ENCODE results near the gene B3GLCT.
"Not testable (repeated sequence)": the region's sequence is repeated elsewhere in the genome, so short reads cannot be mapped to it uniquely, and the experiment has no call there.

The B3GLCT gene

GRCh38 chr13:31201341-31202031 is 1.7 kb downstream of the B3GLCT start:
- no peaks in the 10 kb centered on the region for H3K27me3 Mint-ChIP-seq
- ATAC-seq: no peak
- H3K36me3 Mint-ChIP-seq (ENCODE audit: low read depth): peaks cover 1% of the 10 kb centered on the region
- H3K27ac Mint-ChIP-seq: peak overlapping the region; percentile 48
- DNase-seq: no peak
- no peaks in the 10 kb centered on the region for H3K9me3 Mint-ChIP-seq
- H3K4me1 Mint-ChIP-seq: peaks cover 43% of the 10 kb centered on the region
- H3K4me3 Mint-ChIP-seq: peak overlapping the region; percentile 78

GRCh38 chr13:31204592-31204991 is 4.8 kb downstream of the B3GLCT start:
- DNase-seq: no peak
- Mint-ChIP-seq H3K4me3 (peak overlapping the region; percentile 3), H3K27ac (no peak overlapping the region), H3K9me3 (no peaks in the 10 kb centered on the region), H3K4me1 (peaks cover 38% of the 10 kb centered on the region), H3K27me3 (no peaks in the 10 kb centered on the region), H3K36me3 (ENCODE audit: low read depth) (peaks cover 1% of the 10 kb centered on the region)
- peak; percentile 53 for ATAC-seq

- no peaks in the 10 kb centered on the region for H3K9me3 Mint-ChIP-seq
- ATAC-seq: no peak
- H3K27ac Mint-ChIP-seq: no peak overlapping the region
These were observed 8.1 kb downstream of the B3GLCT start for GRCh38 chr13:31207661-31208552.

GRCh38 chr13:31208559-31209122 is 8.9 kb downstream of the B3GLCT start:
- peaks cover 30% of the 10 kb centered on the region for H3K4me1 Mint-ChIP-seq
- H3K36me3 Mint-ChIP-seq (ENCODE audit: low read depth): peaks cover 1% of the 10 kb centered on the region
- H3K9me3 Mint-ChIP-seq: no peaks in the 10 kb centered on the region
- no peak overlapping the region for H3K27ac Mint-ChIP-seq
- DNase-seq (no peak), ATAC-seq (no peak)
- no peaks in the 10 kb centered on the region for H3K27me3 Mint-ChIP-seq
- H3K4me3 Mint-ChIP-seq: no peak overlapping the region

More at GRCh38 chr13:31207661-31208552, 8.1 kb downstream of the B3GLCT start:
- Mint-ChIP-seq H3K36me3 (ENCODE audit: low read depth) (peaks cover 1% of the 10 kb centered on the region), H3K4me3 (no peak overlapping the region), H3K27me3 (no peaks in the 10 kb centered on the region), H3K4me1 (peaks cover 30% of the 10 kb centered on the region)
- DNase-seq: no peak

- Mint-ChIP-seq H3K9me3 (no peaks in the 10 kb centered on the region), H3K4me3 (no peak overlapping the region), H3K36me3 (ENCODE audit: low read depth) (peaks cover 1% of the 10 kb centered on the region), H3K27me3 (no peaks in the 10 kb centered on the region), H3K27ac (no peak overlapping the region), H3K4me1 (peaks cover 30% of the 10 kb centered on the region)
- ATAC-seq: peak; percentile 20
- DNase-seq: no peak
These were observed 9.5 kb downstream of the B3GLCT start for GRCh38 chr13:31209172-31209840.

- Mint-ChIP-seq H3K4me1 (peaks cover 29% of the 10 kb centered on the region), H3K9me3 (no peaks in the 10 kb centered on the region), H3K27me3 (no peaks in the 10 kb centered on the region), H3K27ac (no peak overlapping the region), H3K36me3 (ENCODE audit: low read depth) (peaks cover 1% of the 10 kb centered on the region), H3K4me3 (no peak overlapping the region)
- no peak for ATAC-seq
- DNase-seq: no peak
These were observed 10.1 kb downstream of the B3GLCT start for GRCh38 chr13:31209841-31210210.

GRCh38 chr13:31213651-31214289 is 14.0 kb downstream of the B3GLCT start:
- Mint-ChIP-seq H3K27ac (peak overlapping the region; percentile 92), H3K4me1 (peaks cover 24% of the 10 kb centered on the region), H3K9me3 (no peaks in the 10 kb centered on the region), H3K27me3 (no peaks in the 10 kb centered on the region), H3K4me3 (no peak overlapping the region), H3K36me3 (ENCODE audit: low read depth) (no peaks in the 10 kb centered on the region)
- DNase-seq: no peak
- peak; percentile 81 for ATAC-seq

- DNase-seq (no peak), ATAC-seq (no peak)
- Mint-ChIP-seq H3K27me3 (no peaks in the 10 kb centered on the region), H3K4me3 (no peak overlapping the region), H3K27ac (peak overlapping the region; percentile 92), H3K36me3 (ENCODE audit: low read depth) (no peaks in the 10 kb centered on the region), H3K4me1 (peaks cover 24% of the 10 kb centered on the region), H3K9me3 (no peaks in the 10 kb centered on the region)
These were observed 14.7 kb downstream of the B3GLCT start for GRCh38 chr13:31214435-31214834.

- not testable (repeated sequence) for H3K27me3 Mint-ChIP-seq; DNase-seq; H3K27ac Mint-ChIP-seq; H3K36me3 Mint-ChIP-seq (ENCODE audit: low read depth); ATAC-seq; H3K9me3 Mint-ChIP-seq; H3K4me3 Mint-ChIP-seq
- peaks cover 17% of the 10 kb centered on the region for H3K4me1 Mint-ChIP-seq
These were observed 17.1 kb downstream of the B3GLCT start for GRCh38 chr13:31216916-31217315.

GRCh38 chr13:31219909-31220598 is 20.3 kb downstream of the B3GLCT start:
- Mint-ChIP-seq H3K36me3 (ENCODE audit: low read depth) (no peaks in the 10 kb centered on the region), H3K27me3 (no peaks in the 10 kb centered on the region), H3K9me3 (no peaks in the 10 kb centered on the region), H3K4me1 (no peaks in the 10 kb centered on the region), H3K27ac (no peak overlapping the region), H3K4me3 (no peak overlapping the region)
- DNase-seq: no peak
- ATAC-seq: no peak

GRCh38 chr13:31221057-31221456 is 21.3 kb downstream of the B3GLCT start:
- Mint-ChIP-seq H3K27ac (no peak overlapping the region), H3K4me3 (no peak overlapping the region), H3K36me3 (ENCODE audit: low read depth) (no peaks in the 10 kb centered on the region), H3K4me1 (no peaks in the 10 kb centered on the region), H3K9me3 (no peaks in the 10 kb centered on the region), H3K27me3 (no peaks in the 10 kb centered on the region)
- no peak for DNase-seq
- ATAC-seq: no peak

GRCh38 chr13:31223215-31223614 is 23.4 kb downstream of the B3GLCT start:
- H3K27me3 Mint-ChIP-seq: no peaks in the 10 kb centered on the region
- H3K4me1 Mint-ChIP-seq: peaks cover 3% of the 10 kb centered on the region
- no peaks in the 10 kb centered on the region for H3K9me3 Mint-ChIP-seq
- H3K4me3 Mint-ChIP-seq: no peak overlapping the region
- H3K36me3 Mint-ChIP-seq (ENCODE audit: low read depth): no peaks in the 10 kb centered on the region
- DNase-seq (no peak), ATAC-seq (no peak)
- H3K27ac Mint-ChIP-seq: no peak overlapping the region

GRCh38 chr13:31223640-31224039 is 23.9 kb downstream of the B3GLCT start:
- no peaks in the 10 kb centered on the region for H3K36me3 Mint-ChIP-seq (ENCODE audit: low read depth)
- H3K27me3 Mint-ChIP-seq: no peaks in the 10 kb centered on the region
- H3K27ac Mint-ChIP-seq: no peak overlapping the region
- H3K4me1 Mint-ChIP-seq: peaks cover 3% of the 10 kb centered on the region
- H3K4me3 Mint-ChIP-seq: no peak overlapping the region
- ATAC-seq: no peak
- no peak for DNase-seq
- H3K9me3 Mint-ChIP-seq: no peaks in the 10 kb centered on the region
